ENCODE results near the gene EXOC6B. TPM values are rescaled to one million over a fixed set of nuclear protein-coding genes. Genes with fewer than 3 reads are reported as not detected.

Gene EXOC6B
- total RNA-seq, 4 donors from 2014 or later = 54.0 to 121 (median 78.7) TPM

GRCh38 chr2:72439892-72440291 is 385.9 kb downstream of the EXOC6B start:
- TF ChIP-seq POLR2A (IDR thresholded peaks at IDR 0.05) = no peak
- TF ChIP-seq CTCF (IDR thresholded peaks at IDR 0.05) = no peak
- TF ChIP-seq EP300 (IDR thresholded peaks at IDR 0.05) = no peak
- TF ChIP-seq POLR2AphosphoS5 (IDR thresholded peaks at IDR 0.05) = no peak
- Histone ChIP-seq H3K27ac (no peak overlapping the region), H3K4me3 (no peak overlapping the region), H3K9me3 (peaks cover 8% of the 10 kb centered on the region), H3K4me1 (no peaks in the 10 kb centered on the region), H3K27me3 (no peaks in the 10 kb centered on the region), H3K36me3 (peaks cover 6% of the 10 kb centered on the region)
- WGBS = 97% methylated on average over 5 of the region's 5 CpGs
- no peak for DNase-seq (ENCODE audit: low spot score in 2 of 2)

GRCh38 chr2:72438364-72438763 is 387.5 kb downstream of the EXOC6B start:
- peaks cover 6% of the 10 kb centered on the region for H3K36me3 ChIP-seq
- H3K27me3 ChIP-seq = no peaks in the 10 kb centered on the region
- peaks cover 5% of the 10 kb centered on the region for H3K9me3 ChIP-seq
- no peak for DNase-seq (ENCODE audit: low spot score in 2 of 2)
- no peaks in the 10 kb centered on the region for H3K4me1 ChIP-seq
- TF ChIP-seq EP300 (IDR thresholded peaks at IDR 0.05) = no peak
- no peak for TF ChIP-seq POLR2A (IDR thresholded peaks at IDR 0.05)
- TF ChIP-seq POLR2AphosphoS5 (IDR thresholded peaks at IDR 0.05) = no peak
- no peak for TF ChIP-seq CTCF (IDR thresholded peaks at IDR 0.05)
- no peak overlapping the region for H3K27ac ChIP-seq
- H3K4me3 ChIP-seq = no peak overlapping the region
- WGBS = 93% methylated on average over 3 of the region's 3 CpGs

- no peak for DNase-seq (ENCODE audit: low spot score in 2 of 2)
- no peaks in the 10 kb centered on the region for H3K9me3 ChIP-seq
- TF ChIP-seq EP300 (IDR thresholded peaks at IDR 0.05) = no peak
- TF ChIP-seq POLR2A (IDR thresholded peaks at IDR 0.05) = no peak
- no peak for TF ChIP-seq CTCF (IDR thresholded peaks at IDR 0.05)
- no peak for TF ChIP-seq POLR2AphosphoS5 (IDR thresholded peaks at IDR 0.05)
- H3K27ac ChIP-seq = no peak overlapping the region
- no peaks in the 10 kb centered on the region for H3K4me1 ChIP-seq
- no peak overlapping the region for H3K4me3 ChIP-seq
- WGBS = 95% methylated on average over 4 of the region's 4 CpGs
- H3K36me3 ChIP-seq = no peaks in the 10 kb centered on the region
- H3K27me3 ChIP-seq = no peaks in the 10 kb centered on the region
These were observed 394.1 kb downstream of the EXOC6B start for GRCh38 chr2:72431737-72432136.

- no peak for DNase-seq (ENCODE audit: low spot score in 2 of 2)
- Histone ChIP-seq H3K27ac (no peak overlapping the region), H3K4me1 (no peaks in the 10 kb centered on the region), H3K27me3 (no peaks in the 10 kb centered on the region), H3K36me3 (peaks cover 6% of the 10 kb centered on the region), H3K4me3 (no peak overlapping the region), H3K9me3 (no peaks in the 10 kb centered on the region)
- 95% methylated on average over 4 of the region's 15 CpGs for WGBS
- TF ChIP-seq POLR2A (IDR thresholded peaks at IDR 0.05) (no peak), EP300 (IDR thresholded peaks at IDR 0.05) (no peak), POLR2AphosphoS5 (IDR thresholded peaks at IDR 0.05) (no peak), CTCF (IDR thresholded peaks at IDR 0.05) (no peak)
These were observed 398.6 kb downstream of the EXOC6B start for GRCh38 chr2:72427022-72427861.

GRCh38 chr2:72425996-72426395 is 399.8 kb downstream of the EXOC6B start:
- peaks cover 13% of the 10 kb centered on the region for H3K36me3 ChIP-seq
- no peak for DNase-seq (ENCODE audit: low spot score in 2 of 2)
- TF ChIP-seq POLR2A (IDR thresholded peaks at IDR 0.05) = no peak
- TF ChIP-seq POLR2AphosphoS5 (IDR thresholded peaks at IDR 0.05) = no peak
- H3K27ac ChIP-seq = no peak overlapping the region
- H3K9me3 ChIP-seq = no peaks in the 10 kb centered on the region
- H3K4me1 ChIP-seq = no peaks in the 10 kb centered on the region
- no peak overlapping the region for H3K4me3 ChIP-seq
- H3K27me3 ChIP-seq = no peaks in the 10 kb centered on the region

Data from suprapubic skin (tissue), 4 donors.